Raji (cell line): ENCODE data around the gene RERE.

Source experiments
- POLR2A ChIP-seq: IDR thresholded peaks from 2 replicates; pipeline ENCODE4 v1.6.1; 2011; ENCODE audit warnings: low read depth, low read length, control low read depth; ENCODE audit not compliant: insufficient read depth

The RERE gene

GRCh38 chr1:8487249-8487648 lies 330.2 kb downstream of the RERE start:
- TF ChIP-seq POLR2A, result no peak

- TF ChIP-seq POLR2A, result no peak
Observed at GRCh38 chr1:8486047-8486446, 331.4 kb downstream of the RERE start.

GRCh38 chr1:8483586-8483985 lies 333.9 kb downstream of the RERE start:
- TF ChIP-seq POLR2A, result no peak

GRCh38 chr1:8482979-8483381 lies 334.5 kb downstream of the RERE start:
- TF ChIP-seq POLR2A, result no peak

- TF ChIP-seq POLR2A, result no peak
Observed at GRCh38 chr1:8481650-8482380, 335.6 kb downstream of the RERE start.

- TF ChIP-seq POLR2A, result no peak
Observed at GRCh38 chr1:8478566-8478965, 338.9 kb downstream of the RERE start.

GRCh38 chr1:8477983-8478362 lies 339.5 kb downstream of the RERE start:
- no peak for TF ChIP-seq POLR2A

- no peak for TF ChIP-seq POLR2A
Observed at GRCh38 chr1:8477166-8477982, 340.1 kb downstream of the RERE start.

GRCh38 chr1:8476006-8476405 lies 341.4 kb downstream of the RERE start:
- TF ChIP-seq POLR2A, result no peak

- no peak for TF ChIP-seq POLR2A
Observed at GRCh38 chr1:8474369-8474768, 343.1 kb downstream of the RERE start.

GRCh38 chr1:8473891-8474300 lies 343.5 kb downstream of the RERE start:
- TF ChIP-seq POLR2A, result no peak

- TF ChIP-seq POLR2A, result no peak
Observed at GRCh38 chr1:8473121-8473875, 344.1 kb downstream of the RERE start.

- TF ChIP-seq POLR2A, result no peak
Observed at GRCh38 chr1:8472668-8473067, 344.8 kb downstream of the RERE start.

GRCh38 chr1:8471451-8471850 lies 346.0 kb downstream of the RERE start:
- no peak for TF ChIP-seq POLR2A

- TF ChIP-seq POLR2A, result no peak
Observed at GRCh38 chr1:8468751-8469150, 348.7 kb downstream of the RERE start.

- TF ChIP-seq POLR2A, result no peak
Observed at GRCh38 chr1:8467308-8467707, 350.1 kb downstream of the RERE start.
